Measurements from ENCODE around the gene RAG2.

- TF ChIP-seq, protein P1, sequence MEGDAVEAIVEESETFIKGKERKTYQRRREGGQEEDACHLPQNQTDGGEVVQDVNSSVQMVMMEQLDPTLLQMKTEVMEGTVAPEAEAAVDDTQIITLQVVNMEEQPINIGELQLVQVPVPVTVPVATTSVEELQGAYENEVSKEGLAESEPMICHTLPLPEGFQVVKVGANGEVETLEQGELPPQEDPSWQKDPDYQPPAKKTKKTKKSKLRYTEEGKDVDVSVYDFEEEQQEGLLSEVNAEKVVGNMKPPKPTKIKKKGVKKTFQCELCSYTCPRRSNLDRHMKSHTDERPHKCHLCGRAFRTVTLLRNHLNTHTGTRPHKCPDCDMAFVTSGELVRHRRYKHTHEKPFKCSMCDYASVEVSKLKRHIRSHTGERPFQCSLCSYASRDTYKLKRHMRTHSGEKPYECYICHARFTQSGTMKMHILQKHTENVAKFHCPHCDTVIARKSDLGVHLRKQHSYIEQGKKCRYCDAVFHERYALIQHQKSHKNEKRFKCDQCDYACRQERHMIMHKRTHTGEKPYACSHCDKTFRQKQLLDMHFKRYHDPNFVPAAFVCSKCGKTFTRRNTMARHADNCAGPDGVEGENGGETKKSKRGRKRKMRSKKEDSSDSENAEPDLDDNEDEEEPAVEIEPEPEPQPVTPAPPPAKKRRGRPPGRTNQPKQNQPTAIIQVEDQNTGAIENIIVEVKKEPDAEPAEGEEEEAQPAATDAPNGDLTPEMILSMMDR (IDR thresholded peaks at IDR 0.05) = no peak
- TF ChIP-seq POLR2A (IDR thresholded peaks at IDR 0.05) = no peak
Measured at GRCh38 chr11:36623494-36623893, 25.5 kb upstream of the RAG2 start.

Data from thyroid gland (tissue), 4 donors.